HG03095 (cell line): ENCODE results near the gene LAMA4.

Experiments used
- ATAC-seq: cut with Tn5 transposase; IDR thresholded peaks from one replicate; pipeline ENCODE4 v1.9.1; 2021; ENCODE audit warnings: moderate library complexity; ENCODE audit not compliant: unreplicated experiment

The LAMA4 gene

DNA sequence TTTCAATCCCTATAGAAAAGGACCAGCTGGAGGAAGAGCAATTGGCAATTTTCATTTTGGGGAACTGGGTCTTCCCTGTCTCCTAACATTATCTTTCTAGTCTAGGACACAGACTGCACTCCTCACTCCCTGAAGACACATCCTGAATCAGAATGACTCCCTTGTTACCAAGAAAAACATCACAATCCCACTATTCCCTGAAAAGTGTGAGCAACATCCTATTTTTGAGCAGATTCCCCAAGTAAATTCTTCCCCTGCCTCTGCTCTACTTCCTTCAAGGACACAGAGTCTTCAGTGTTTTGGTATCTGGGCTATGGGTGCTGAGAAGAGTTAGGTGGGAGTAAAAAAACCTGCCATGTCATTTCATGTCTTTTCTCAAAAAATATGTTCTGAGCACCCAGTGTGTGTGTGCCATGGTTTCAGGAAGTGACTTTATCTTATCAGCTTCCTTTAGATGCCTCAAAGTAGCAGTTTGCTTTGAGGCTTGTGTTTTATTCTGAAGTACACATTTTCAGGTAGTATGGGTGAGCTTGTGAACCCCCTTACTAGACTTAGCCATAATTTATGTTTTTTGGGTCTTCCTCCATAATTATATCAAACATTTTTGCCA is 12.4 kb downstream of the LAMA4 start:
- no peak for ATAC-seq

DNA sequence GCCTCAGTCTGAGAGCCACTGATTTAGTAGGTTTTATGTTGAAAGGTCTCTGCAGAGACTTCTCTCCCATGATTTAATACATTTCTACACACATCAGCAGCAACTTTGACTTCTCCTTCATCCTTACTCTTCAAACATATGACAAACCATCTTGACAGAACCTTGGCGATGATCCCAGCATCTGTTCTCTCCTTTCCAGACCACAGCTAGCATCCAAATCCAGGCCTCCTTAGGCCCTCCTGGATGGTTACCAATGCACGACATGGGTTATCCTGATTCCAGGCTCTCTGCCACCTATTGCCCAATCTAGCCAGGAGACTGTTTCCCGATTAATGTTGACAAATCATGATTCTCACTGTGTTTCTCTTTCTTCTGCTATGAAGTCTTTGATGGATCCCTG is 16.8 kb downstream of the LAMA4 start:
- no peak for ATAC-seq

DNA sequence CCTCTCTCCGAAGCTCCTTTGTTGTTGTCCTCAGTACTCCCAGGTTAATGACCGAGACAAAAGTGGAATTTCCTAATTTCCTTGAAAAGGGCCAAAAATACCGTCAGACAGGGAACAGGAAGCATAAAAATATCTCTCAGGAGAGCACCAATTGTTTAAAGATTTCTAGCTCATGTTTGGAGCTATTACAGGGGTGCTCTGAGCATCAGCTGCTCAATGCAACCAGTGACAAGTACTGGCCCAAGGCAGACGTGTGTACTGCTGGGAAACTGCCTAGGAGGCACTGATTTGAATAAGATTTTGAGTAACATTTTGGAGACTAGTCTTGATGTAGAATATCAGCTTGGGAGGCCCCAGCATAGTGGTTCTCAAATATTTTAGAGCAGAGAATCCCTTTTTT is 17.3 kb downstream of the LAMA4 start:
- ATAC-seq = no peak

DNA sequence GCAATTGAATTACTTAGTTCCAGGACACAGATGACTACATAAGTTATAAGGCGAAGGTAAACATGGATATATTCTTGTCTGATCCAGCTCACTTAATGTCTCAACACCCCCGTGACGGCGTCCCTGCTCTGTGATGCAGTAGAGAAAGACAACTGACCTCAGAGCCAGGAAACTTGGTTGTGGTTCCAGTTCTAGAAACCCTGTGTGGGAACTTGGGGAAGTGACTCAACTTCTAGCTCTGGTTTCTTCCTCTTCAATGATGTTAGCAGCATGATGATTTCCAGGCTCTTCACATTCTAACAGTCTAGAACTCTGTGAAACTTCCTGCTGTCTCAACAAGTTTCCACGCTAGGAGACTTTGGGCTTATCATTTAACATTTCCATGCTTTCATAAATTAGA is 18.4 kb downstream of the LAMA4 start:
- no peak for ATAC-seq

DNA sequence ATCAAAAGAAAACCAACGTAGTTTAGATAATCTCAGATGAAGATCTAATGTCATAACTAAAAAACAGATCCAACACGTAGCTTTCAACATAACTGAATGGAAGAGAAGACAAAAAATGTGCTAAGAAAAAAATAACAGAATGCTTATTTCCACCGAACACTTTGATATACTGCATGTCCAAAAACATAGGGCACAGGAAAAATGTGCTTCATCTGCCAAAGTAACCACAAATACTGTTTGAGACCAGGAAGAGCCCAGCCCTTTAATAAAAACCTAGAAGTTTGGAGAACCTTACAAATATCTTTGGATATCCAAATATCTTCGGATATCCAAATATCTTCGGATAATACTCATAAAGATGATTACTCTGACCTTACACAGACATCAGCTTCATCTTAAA is 19.8 kb downstream of the LAMA4 start:
- no peak for ATAC-seq

DNA sequence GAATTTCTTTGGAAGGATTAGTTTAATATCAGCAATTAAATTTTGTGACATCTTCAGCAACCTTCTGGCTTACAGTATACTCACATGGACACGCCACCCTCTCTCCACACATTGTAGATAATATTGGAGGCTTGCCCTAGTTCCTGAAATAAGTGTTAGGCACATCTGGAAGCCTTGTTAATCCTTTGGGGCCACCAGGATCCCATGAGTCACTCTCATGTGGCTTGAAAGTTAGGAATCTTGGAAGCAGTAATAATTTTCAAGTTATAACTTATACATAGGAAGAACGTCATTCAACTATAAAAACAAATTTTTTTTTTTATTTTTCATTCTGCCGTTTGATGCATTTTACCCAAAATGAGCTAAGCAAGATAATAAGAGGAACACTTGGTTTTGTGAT is 20.5 kb downstream of the LAMA4 start:
- ATAC-seq = no peak

DNA sequence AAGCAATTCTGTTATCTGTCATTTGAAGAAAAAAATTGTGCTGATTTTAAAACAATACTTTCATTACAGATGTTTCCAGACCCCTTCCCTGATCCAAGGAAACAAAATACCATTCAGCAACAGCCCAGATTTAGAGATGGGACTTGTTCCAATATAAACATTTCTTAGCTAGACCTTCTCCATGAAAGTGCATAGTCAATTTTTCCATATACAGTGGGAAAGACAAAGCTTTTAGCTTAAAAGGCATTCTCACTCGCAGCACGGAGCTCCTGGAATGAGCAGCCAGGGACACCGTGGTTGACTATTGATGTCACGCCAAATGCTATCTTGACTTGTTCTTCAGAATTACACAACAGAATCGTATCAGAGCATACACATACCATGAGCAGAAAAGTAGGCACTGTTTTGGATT is 21.5 kb downstream of the LAMA4 start:
- no peak for ATAC-seq

DNA sequence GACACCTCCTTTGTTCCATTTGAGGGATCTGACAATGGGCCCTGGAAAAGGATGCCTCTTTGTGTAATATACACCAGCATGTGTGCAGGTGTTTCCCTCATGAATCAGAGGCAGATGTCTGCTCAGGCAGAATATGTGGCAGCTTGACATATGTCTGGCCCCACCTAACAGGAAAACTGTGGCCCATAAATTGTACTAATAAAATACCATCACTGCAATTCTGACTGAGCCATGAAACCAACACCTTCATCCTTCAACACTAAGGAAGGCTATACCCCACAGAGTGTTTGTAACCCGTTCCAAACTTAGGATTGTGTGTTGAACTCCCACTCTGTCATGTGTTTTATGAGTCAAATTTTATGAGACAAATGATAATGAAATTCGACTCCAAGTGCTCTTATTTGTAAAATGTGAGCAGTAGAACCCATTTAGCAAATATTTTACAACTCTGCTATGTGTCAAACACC is 22.7 kb downstream of the LAMA4 start:
- ATAC-seq = no peak

DNA sequence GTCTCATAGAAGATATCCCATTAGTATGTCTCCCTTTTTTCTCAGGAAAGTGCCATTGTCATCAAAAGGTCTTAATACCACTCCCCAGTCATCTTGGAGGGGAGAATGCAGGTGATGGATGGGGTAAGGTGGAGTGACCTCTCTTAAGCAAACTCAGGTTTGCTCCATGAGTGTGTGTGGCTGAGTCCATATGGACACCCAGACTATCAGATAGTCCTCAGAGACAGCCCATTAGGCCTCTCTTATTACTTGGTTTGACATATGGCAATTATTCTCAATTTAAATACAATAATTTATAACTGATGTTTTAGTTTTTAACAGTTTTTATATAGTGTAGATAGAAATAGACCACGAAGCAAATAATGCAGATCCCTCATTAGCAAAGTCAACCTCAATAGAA is 23.2 kb downstream of the LAMA4 start:
- ATAC-seq = no peak

DNA sequence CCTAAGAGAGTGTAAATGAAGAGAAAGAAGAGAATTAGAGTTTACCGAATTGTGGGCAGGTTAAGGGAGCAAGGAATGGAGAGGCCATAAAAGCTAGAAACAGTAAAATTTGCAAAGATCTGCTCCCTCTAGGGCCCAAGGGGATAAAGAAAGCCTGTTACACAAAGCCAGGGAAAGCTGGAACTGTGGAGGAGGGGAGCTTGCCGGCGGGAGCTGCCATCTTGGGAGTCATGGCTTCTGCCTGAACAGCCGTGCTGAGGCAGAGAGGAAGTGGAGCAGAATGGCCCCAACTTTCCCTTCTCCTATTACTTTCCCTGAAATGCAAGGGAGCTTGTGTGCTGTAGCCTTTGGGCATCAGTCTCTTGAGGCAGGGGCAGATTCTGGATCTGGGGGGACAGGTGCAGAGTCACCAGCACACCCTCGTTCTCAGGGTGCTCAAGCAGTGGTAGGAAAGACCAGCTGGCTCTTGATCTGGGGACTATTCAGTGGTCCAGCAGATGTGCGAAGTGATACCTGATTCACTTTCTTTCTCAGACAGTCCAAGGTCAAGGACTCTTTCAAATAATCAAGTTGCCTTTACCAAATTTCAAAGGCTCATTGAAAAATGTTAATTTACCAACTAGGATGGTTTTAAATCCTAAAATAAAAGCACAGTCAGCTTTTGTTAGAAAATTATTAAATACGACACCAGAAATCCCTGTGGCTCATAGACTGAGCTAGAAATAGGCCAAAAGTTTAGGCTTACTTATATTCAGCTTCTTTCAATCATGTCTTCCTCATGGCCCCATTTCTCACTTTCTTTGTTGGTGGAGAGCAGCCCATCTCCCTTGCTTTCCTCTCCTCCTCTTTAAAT is 25.7 kb downstream of the LAMA4 start:
- no peak for ATAC-seq

DNA sequence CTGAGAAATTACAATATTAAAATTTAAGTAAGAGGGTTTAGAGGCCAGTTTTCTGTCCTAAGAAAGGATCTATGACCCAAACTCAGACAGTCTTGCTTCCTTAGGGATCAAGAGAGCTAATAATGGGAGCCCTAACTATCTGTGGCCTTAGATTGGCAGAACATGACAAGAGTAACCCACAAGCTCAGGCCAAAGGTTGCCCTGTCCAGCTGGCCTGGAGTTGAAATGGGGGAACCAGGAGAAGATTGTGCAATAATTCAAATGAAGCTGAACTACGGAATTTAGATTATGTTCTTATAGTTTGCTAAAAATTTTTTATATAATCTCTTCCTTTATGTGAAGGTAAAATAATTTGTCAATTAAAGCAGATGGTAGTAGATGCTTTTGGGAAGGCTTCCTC is 26.4 kb downstream of the LAMA4 start:
- no peak for ATAC-seq

DNA sequence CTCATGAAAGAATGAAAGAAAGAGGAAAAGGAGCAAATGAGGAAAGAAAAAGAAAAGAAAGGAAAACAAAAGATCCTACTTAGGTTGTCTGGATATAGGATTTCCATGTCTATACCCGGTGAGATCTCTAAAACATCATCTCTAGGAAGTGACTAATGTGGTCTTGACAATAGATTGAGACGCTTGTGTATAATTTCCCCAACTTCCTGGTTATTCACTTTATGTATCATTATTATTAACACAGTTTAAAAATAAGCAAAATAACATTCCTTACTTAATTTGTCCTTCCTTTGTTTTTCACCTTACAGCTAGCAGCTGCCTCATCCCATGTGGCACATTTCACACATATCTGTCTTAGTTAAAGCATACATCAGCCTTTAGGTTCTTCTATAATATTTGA is 27.0 kb downstream of the LAMA4 start:
- ATAC-seq = no peak

DNA sequence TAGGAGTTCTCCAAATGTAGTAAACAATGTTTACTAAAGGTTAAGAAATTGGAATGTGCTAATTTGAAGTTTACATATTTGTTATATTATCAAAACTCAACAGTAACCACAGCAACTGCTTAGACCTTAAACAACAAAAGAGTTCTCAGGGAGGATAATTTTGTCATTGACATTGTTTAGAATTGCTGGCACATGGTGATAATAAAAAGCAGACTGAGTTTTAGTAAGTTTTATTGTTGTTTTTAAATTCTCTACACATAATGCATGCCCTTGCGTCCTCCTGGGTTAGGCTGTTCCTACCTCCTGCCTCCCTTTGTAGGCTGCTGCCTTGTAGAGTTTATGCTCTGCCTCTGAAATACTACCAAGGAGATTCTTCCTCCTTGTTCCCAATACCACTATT is 28.7 kb downstream of the LAMA4 start:
- ATAC-seq = no peak

DNA sequence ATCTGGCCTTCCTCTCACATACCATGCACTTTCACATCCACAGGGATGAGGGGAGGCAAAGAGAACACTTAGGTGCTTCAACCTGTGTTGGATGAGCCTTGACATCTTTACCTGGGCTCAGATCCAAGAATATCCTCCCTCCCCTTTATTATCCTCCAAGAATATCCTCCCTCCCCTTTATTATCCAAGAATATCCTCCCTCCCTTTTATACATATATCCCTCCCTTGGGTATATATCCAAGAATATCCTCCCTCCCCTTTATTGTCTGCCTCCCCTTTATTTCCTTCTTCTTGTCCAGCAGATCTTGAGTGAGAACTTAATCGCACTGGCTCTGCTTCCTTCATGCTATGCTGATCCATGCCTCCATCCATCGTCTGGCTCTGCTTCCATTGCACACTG is 30.3 kb downstream of the LAMA4 start:
- no peak for ATAC-seq

DNA sequence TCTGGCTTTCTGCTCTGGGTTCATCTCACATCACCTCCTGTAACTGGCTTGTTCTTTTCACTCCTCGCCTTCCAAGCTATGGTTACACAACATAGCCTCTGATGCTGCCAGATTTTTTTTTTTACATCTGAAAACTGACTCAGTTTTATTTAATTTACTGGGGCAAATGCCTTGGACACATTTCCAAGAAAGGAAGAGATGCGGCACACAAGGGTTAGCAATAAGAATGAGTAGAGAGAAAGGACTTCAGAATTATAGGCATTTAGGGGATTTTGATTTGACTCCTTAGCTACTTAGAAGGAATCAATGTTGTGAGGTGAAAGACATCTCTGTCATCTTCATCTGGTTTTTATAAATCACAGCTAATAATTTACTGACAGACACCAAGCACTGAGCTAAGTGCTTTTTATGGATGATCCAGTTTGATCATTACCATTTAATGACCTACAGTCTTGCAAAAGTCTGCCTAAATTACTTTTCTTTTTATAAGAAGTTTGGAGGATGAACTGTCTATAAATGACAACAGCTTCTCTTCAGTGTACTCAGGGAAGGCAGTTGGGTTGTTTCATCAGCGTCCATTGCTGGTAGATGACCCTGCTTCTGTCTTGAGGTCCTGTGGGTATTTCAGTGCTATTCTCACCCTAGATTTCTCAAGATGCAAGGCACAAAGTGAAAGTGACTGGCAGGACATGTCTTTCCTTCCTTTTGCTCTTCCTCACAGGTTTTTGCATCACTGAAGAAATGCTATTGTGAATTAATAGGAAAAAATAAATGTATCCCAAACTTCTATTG is 31.1 kb downstream of the LAMA4 start:
- no peak for ATAC-seq

DNA sequence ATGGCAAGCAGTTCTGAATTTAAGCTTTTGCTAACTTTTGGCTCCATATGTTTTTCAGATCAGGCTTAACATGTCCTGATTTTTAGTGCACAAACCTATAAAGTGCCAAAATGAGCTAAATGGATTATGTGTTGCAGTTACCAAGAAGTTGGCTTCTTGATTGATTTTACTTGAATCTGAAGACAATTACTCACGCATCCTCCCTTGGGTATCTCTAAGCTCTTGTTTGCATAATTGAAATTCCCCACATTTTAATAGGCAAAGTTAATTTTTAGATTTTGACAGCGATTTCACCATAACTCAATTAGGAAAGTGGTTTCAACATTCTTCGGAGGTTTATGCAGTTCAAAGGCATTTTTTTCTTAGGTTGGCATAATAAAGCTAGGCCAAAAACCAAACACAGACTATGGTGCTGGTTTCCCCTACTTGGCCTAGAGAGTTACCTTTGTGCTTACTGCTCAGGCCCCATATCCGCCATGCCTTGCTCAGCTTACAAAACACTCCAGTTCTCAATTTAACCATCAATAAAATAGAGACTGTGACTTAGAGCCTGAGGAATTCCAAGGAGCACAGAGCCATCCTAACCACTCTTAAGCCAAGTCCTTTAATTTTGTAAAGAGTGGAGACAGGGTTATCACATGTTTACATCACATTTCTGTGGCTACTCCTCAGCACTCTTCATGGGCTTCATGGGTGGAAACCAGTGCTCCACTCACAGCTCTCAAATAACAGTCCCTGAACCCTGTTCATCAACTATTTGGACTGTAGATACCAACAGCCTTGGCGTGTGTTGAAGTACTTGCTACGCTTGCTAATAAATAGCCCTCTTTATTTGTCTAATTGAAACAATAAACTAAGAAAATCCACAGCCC is 32.1 kb downstream of the LAMA4 start:
- ATAC-seq = no peak

DNA sequence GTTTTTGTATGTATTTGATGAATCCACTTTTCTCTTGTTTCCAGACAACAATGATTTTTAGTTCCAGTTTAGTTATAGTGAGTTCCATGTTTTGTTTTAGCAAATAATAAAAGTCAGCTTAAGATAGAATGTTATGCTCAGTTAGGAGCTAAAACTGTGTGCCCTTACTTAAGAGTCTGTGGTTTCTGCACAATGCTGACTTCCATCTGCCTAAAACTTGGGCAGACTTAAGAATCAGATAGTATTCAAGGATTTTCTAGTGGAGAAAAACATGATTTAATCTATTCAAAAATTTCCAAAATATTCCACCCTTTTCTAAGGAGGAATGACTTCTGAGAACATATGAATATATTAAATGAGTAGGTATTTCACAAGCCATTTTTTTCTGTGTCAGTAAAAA is 32.8 kb downstream of the LAMA4 start:
- no peak for ATAC-seq

DNA sequence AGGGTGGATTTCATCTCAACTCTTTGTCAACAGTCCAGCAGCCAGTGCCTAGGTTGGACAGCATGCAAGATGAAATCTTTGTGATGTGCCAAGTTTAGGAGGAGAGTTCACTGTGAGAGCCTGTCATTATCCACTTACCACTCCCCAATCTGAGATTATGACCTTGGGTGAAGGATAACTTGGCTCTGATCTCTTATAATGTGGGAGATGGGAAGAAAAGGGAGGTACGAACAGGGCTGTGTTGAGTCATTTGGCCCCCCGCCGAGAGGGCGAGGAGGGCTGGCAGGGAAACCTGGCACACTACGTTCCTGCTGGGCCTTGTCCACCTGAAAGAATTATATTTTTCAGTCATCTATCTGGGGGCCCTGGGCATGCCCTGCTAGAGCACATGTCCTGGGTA is 35.8 kb downstream of the LAMA4 start:
- ATAC-seq = no peak

DNA sequence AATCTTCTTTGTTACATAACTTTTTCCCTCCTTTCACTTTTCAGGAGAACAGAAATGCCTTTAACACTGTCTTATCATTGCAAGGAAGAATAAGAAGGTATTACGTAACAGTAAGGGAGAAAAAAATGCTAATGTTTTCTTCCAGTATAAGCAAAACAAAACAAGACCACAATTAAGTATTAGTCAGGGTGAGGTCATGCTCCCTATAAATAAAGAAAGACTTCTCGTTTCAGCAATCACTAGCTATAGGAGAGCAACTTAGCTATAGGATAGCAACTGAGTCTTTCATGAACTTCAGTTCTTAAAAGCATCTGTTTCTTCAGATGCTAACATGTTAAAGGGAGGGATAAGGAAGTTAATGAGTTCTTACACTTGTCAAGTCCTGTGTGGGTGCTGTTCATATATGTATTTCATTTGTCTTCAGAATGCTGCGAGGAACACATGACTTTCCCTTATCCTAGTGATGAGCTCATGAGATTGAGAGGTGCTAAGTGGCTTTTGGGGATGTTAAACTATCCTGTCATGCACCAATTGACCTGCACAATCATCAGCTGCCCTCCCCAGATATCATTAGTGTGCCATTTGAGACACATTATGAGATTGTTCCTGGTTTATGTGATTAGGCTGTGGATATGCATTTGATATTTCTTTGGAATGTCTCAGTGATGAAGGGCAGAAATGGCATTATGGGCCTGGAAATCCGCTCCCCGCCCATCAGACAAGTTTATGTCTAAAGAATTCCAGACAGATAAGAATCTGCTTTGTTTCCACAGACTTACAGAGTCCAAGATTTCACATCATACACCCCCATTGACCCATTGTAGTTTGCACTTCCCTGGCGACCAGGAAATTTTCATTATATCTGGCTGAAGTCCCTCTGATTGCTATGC is 37.5 kb downstream of the LAMA4 start:
- ATAC-seq = no peak
